HG02970 (cell line): Measurements from ENCODE around the gene HNRNPF.
"Not testable (repeated sequence)": the region's sequence is repeated elsewhere in the genome, so short reads cannot be mapped to it uniquely, and the experiment has no call there.

Experiments used
- ATAC-seq: cut with Tn5 transposase; IDR thresholded peaks from one replicate; pipeline ENCODE4 v1.9.1; 2021; ENCODE audit warnings: mild to moderate bottlenecking, moderate library complexity, moderate number of reproducible peaks; ENCODE audit not compliant: unreplicated experiment, low FRiP score

The HNRNPF gene

DNA sequence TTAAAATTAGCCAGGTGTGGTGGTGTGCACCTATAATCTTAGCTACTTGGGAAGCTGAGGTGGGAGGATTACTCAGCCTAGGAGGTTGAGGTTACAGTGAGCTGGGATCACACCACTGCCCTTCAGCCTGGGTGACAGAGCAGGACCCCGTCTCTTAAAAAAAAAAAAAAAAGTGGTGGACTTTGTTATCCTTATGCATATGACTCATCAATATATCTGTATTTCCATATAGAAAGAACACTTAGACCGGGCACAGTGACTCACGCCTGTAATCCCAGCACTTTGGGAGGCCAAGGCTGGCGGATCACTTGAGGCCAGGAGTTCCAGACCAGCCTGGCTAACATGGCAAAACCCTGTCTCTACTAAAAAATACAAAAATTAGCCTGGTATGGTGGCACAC is 13.0 kb upstream of the HNRNPF start:
- not testable (repeated sequence) for ATAC-seq

DNA sequence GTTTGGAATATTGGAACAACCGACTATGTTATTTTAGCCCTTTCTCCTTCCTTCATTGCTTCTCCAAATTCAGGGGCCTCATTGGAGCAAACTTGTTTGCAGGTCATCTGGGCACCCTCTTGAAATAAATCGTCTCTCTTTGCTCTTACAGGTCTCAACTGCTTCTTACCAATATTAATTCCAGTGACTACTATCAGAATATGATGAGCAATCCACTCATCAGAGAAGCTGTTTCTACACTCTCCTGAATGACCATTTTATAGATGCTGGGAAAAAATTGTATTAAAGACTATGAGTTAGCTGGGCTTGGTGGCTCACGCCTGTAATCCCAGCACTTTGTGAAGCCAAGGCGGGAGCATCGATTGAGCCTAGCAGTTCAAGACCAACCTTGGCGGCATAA is 12.5 kb upstream of the HNRNPF start:
- ATAC-seq, result no peak

DNA sequence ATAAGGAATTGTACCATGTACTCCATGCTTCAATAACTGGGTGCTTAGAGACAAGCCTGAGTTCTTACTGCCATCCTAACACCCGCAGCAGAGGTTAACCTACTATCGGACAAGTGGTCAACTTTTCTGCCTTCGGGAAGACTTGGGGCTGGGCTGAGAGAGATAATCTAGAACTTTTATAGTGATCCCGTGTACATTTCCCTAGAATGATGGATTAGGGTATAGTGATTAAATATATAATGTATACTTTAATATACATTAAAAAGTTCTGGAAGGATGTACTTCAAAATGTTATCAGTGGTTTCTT is 12.2 kb upstream of the HNRNPF start:
- no peak for ATAC-seq

DNA sequence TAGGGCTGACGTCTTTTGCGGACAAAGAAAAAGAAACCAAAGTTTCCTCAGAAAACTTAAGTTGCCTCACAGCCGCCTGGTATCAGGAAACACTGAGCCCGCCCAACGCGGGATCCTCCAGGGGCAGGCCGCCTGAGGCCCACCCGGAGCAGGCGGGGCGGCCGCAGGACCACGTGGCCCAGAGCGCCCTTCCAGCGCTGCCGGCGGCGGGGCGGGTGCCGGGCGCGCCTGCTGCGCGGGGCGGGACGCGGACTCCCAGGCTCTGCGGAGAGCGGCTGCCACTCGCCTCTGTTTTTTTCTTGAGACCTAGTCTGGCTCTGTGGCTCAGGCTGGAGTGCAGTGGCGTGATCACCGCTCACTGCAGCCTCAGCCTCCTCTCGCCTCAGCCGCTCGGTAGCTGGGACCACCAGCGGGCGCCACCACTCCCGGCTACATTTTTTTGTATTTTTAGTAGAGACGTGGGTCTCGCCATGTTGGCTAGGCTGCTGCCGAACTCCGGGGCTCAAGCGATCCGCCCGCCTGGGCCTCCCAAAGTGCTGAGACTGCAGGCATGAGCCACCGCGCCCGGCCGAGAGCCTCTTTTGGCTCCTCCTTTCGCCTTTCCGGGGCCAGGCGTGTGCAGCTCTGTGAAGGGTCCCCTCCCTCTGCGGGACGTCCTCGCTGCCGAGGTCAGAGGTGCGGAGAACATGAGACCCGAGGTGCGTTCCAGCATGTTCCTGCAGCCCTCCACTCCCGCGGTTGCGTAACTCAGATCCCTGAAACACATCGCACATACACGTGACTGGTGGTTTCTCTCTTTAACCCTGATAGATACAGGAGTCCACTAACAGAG is 11.6 kb upstream of the HNRNPF start:
- ATAC-seq, result peak; percentile 73

DNA sequence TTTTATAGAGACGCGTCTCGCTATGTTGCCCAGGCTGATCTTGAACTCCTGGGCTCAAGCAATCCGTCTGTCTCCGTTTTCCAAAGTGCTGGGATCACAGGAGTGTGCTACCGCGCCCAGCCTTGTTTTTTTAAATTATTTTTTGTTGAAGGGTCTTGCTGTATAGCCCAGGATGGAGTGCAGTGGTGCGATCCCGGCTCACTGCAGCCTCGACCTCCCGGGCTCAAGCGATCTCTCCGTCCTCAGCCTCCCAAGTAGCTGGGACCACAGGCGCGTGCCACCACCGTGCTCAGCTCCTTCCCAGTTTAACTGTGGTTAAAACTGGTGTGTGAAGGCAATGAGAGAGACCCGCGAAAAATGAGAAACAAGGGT is 11.0 kb upstream of the HNRNPF start:
- no peak for ATAC-seq

DNA sequence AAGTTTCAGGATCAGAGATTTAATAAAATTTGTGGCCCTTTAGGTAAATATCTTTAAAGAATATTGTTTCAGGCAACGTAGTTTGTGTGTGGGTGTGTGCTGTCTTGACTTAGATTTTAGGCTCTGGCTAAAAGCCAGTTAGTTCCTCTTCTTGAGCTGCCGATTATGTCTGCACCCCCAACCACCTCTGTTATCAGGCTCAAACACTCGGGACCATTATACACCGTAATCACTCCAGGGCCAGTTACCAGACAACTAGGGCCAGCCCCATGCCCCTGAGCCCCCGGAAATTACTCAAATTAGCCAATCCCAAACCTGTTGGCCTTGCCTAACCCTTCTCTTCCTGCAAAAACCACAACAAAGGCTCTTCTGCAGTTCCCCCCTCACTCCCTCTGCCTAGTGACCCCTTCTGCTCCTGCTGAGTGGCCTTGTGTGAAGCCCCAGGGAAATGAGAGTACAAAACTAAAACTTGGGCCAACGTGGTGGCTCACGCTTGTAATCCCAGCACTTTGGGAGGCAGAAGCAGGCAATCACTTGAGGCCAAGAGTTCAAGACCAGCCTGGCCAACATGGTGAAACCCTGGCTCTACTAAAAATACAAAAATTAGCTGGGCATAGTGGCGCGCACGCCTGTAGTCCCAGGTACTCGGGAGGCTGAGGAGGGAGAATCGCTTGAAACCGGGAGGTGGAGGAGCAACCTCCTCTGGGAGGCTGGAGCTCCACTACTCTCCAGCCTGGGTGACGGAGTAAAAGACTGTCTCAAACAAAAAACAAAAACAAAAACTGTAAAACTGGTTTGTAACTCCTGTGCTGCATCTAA is 9.2 kb upstream of the HNRNPF start:
- no peak for ATAC-seq

DNA sequence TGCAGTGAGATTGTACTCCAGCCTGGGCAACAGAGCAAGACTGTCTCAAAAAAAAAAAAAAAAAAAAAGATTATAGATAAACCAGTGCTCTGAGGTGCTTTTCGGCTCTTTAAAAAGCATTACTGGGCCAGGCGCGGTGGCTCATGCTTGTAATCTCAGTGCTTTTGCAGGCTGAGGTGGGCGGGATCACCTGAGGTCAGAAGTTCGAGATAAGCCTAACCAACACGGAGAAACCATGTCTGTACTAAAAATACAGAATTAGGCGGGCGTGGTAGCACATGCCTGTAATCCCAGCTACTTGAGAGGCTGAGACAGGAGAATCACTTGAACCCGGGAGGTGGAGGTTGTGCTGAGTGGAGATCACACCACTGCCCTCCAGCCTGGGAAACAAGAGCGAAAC is 6.6 kb upstream of the HNRNPF start:
- no peak for ATAC-seq

DNA sequence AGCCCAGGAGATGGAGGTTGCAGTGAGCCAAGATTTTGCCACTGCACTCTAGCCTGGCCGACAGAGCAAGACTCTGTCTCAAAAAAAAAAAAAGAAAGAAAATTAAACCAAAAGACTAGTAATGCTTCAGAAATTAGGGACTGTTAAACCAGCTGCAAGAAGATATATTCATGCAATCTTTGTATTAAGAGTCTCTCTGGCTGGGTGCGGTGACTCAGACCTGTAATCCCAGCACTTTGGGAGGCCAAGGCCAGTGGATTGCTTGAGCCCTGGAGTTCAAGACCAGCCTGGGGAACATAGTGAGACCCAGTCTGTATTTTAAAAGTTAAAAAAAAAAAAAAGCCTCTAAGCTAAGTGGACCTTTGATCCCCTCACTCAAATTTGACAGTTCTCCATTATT is 2.5 kb upstream of the HNRNPF start:
- no peak for ATAC-seq

DNA sequence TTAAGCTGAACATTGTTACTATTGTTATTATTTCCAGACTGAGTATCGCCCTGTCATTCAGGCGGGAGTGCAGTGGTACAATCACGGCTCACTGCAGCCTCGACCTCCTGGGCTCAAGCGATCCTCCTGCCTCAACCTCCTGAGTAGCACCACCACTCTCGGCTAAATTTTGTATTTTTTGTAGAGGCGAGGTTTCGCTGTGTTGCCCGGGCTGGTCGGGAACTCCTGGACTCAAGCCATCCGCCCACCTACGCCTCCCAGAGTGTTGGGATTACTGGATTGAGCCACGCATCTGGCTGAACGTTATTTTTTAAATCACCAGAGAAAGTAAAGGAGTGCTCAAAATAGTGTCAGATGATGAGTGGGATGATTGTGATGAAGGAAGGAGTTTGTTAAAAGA is 1.4 kb upstream of the HNRNPF start:
- ATAC-seq, result no peak

DNA sequence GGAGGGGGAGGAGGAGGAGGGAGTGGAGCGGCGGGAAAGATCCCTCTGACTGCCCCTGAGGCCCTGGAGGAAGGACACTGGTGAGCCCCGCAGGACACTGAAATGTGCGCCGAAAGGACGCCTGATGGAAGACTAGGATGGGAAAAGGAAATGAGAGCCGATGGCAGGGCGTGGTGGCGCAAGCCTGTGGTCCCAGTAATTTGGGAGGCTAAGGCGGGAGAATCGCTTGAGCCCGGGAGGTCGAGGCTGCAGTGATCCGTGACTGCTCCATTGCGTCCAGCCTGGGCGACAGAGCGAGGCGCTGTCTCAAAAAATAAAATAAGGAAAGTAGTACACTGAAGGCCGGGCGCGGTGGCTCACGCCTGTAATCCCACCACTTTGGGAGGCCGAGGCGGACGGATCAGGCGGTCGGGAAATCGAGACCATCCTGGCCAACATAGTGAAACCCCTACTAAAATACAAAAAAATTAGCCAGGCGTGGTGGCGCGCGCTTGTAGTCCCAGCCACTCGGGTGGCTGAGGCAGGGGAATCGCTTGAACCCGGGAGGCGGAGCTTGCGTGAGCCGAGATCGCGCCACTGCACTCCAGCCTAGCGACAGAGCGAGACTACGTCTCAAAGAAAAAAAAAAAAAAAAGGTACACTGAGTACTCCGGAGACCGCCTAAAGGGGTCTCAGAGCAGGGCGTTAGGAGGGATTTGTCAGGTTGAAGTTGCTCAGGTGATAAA is 561 bp upstream of the HNRNPF start:
- no peak for ATAC-seq

DNA sequence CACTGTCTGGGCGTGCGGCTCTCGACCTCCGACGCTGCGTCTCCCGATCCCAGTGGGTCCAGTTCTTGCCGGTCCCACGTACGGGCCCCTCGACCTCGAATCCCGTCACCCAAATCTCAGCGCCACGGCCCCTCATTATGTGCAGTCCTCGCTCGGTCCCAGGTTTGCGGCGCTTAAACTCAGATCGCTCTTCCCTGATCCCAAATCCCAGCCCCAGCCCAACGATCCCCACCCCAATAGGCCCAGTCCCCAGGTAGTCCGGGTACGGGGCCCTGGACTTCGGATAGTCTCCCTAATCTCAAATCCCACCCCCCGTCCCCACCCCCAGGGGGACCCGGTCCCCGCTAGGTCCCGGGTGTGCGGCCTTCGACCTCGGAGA is 666 bp downstream of the HNRNPF start:
- no peak for ATAC-seq

DNA sequence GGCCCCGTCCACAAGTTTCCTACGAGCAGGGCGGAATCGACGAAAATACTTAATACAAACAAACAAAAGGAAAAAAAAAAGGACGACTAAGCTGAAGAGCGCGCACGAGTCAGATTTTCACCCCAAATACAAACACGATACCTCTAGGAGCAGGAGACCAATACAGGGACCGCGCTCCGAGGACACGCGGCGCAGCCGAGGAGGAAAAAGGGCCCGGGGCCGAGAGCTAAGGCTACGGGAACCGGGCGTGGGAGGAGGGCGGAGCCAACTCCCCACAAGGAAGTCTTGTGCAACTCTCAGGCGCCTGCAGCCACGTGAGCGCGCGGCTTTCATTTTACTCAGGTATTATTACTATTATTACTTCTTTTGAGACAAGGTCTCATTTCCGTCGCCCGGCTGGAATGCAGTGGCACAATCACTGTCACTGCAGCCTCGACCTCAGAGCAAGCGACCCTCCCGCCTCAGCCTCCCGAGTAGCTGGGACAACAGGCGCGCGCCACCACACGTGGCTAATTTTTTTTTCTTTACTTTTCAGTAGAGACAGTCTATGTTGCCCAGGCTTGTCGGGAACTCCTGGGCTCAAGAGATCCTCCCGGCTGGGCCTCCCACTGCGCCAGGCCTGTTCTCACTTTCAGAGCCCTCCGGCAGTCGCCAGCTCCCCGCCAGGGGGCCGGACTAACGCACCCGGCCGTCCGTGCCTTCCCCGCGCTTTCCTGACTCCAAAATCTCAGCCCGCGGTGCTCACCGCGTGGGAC is 1.2 kb downstream of the HNRNPF start:
- peak; percentile 42 for ATAC-seq

DNA sequence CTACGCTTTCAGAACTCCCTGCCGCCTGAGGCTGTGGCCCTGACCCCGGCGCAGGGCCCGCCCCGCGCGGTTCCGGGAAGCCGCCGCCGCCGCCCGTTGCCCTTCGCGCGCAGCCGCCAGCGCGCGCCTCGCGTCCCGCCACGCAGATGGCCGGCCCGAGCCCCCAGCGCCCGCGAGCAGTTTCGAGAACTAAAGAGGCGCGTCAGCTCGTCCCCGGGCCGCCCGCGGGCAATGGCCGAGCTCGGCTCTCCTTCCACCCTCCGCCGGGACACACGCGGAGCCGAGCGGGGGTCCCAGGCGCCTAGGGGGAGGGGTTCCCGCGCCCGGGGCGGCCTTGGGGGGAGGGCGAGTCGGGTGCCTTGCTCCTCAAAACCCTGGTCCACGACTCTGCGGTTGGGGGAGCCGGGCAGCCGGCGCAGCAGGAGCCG is 1.8 kb downstream of the HNRNPF start:
- ATAC-seq, result no peak

DNA sequence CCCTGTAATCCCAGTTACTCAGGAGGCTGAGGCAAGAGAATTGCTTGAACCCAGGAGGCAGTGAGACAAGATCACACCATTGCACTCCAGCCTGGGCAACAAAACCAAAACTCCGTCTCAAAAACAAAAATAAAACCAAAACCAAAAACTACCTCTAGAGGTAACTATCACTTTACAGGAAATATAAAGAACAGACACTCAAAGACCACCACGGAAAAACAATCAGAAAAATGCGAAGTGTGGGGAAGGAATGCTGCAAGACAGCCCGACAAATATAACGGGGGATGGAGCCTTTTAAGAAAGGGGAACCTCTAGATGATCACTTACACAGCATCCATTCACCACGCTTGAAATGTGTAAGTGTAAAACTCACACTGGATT is 4.3 kb downstream of the HNRNPF start:
- ATAC-seq, result no peak

DNA sequence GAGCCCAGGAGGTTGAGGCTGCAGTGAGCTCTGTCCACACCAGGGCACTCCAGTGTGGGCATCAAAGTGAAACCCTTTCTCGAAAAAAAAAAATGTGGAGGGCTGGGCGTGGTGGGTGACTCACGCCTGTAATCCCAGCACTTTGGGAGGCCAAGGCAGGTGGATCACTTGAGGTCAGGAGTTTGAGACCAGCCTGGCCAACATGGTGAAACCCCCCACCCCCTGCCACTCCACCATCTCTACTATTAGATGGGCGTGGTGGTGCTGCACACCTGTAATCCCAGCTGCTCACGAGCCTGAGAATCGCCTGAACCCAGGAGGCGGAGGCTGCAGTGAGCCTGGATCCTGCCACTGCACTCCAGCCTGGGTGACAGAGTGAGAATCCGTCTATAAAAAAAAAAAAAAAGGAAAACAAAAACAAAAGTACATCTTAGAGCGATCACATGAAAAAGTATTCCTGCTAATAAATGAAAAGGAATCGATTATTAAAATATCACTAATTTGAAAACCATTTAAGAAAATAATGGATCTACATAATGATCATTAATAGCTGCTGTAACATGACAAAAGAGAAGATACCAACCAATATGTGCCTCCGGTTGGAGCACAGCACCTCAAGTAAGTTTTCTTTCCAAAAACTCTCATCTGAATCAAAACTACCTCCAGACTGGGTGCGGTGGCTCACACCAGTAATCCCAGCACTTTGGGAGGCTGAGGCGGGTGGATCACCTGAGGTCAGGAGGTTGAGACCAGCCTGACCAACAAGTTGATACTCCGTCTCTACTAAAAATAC is 4.9 kb downstream of the HNRNPF start:
- no peak for ATAC-seq

DNA sequence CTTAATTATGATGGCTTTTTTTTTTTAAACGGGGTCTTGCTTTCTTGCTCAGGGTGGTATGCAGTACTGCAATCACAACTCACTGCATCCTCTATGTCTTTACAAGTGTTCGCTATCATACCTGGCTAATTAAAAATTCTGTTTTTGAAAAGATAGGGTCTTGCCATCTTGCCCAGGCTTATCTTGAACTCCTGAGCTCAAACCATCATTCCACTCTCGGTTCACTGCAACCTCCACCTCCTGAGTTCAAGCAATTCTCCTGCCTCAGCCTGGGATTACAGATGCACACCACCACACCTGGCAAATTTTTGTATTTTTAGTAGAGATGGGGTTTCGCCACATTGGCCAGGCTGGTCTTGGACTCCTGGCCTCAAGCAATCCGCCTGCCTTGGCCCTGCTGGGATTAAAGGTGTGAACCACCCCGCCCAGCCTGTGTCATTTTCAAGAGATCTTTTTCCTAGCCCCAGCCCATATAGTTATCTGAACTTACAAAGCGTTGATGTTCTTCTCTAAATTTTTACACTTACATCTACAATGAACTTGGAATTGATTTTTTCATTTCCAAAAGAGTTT is 6.0 kb downstream of the HNRNPF start:
- no peak for ATAC-seq

DNA sequence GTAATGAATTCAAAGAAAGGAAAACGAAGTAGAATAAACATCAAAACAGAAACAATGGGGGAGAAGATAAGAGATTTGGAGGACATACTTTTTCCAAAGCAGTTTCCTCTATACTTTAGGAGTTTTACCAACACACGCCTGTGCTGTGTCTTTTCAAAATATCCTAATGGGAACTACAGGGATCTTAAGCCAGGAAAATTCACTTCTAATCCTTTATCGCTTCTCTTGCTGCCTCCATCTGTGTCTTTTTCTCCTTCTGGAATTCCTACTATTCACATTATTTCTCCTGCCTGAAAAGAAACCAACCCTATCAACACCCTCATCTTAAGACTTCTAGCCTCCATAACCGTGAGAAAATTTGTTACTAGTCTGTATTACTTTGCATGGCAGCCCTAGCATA is 6.8 kb downstream of the HNRNPF start:
- ATAC-seq, result no peak

DNA sequence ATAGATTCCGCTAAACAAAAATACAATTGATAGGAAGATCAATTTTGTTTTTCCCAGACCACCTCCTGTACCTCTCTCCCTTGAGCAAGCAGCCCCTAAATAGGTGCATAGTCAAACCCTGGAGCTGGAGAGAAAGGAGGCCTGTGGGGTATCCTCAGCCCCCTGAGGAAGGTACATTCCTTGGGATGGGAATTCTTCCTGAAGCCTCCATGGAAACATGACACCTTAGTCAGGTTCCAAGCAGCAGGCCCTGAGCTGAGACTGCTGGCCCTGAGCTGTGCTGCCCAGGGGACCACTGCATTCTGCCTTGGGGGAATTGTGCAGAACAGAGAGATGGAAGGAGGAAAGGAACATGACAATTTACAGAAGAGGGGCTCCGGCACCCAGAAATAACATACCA is 7.4 kb downstream of the HNRNPF start:
- no peak for ATAC-seq
